CD4-positive, alpha-beta T cell treated with Interleukin-6 at 100 ng/mL for 8 hours (primary cell): Measurements from ENCODE around the gene RNF144A.
"Not testable (repeated sequence)": the region's sequence is repeated elsewhere in the genome, so short reads cannot be mapped to it uniquely, and the experiment has no call there.

Experiments
- DNase-seq: peaks from one replicate; pipeline ENCODE4 v3.0.0-alpha.2; 2020; ENCODE audit warnings: mixed read lengths, low spot score

Gene RNF144A

GRCh38 chr2:6929196-6929819 lies 12.1 kb downstream of the RNF144A start:
- no peak for DNase-seq

- DNase-seq, result no peak
Measured at GRCh38 chr2:6930923-6931647, 13.9 kb downstream of the RNF144A start.

- no peak for DNase-seq
Measured at GRCh38 chr2:6931753-6932152, 14.5 kb downstream of the RNF144A start.

- no peak for DNase-seq
Measured at GRCh38 chr2:6932206-6932605, 15.0 kb downstream of the RNF144A start.

GRCh38 chr2:6932828-6933227 lies 15.6 kb downstream of the RNF144A start:
- DNase-seq, result no peak

- no peak for DNase-seq
Measured at GRCh38 chr2:6933911-6934310, 16.7 kb downstream of the RNF144A start.

GRCh38 chr2:6934345-6934744 lies 17.1 kb downstream of the RNF144A start:
- DNase-seq, result no peak

- DNase-seq, result no peak
Measured at GRCh38 chr2:6934758-6935651, 17.8 kb downstream of the RNF144A start.

- not testable (repeated sequence) for DNase-seq
Measured at GRCh38 chr2:6935652-6936020, 18.4 kb downstream of the RNF144A start.

GRCh38 chr2:6937157-6937556 lies 19.9 kb downstream of the RNF144A start:
- no peak for DNase-seq

- DNase-seq, result no peak
Measured at GRCh38 chr2:6937582-6937981, 20.4 kb downstream of the RNF144A start.

- no peak for DNase-seq
Measured at GRCh38 chr2:6939071-6939470, 21.9 kb downstream of the RNF144A start.

- DNase-seq, result no peak
Measured at GRCh38 chr2:6940820-6941219, 23.6 kb downstream of the RNF144A start.

- DNase-seq, result no peak
Measured at GRCh38 chr2:6941299-6942046, 24.3 kb downstream of the RNF144A start.

- DNase-seq, result no peak
Measured at GRCh38 chr2:6942848-6943247, 25.6 kb downstream of the RNF144A start.

- no peak for DNase-seq
Measured at GRCh38 chr2:6943523-6943922, 26.3 kb downstream of the RNF144A start.

GRCh38 chr2:6943971-6944370 lies 26.8 kb downstream of the RNF144A start:
- DNase-seq, result no peak

- no peak for DNase-seq
Measured at GRCh38 chr2:6944555-6944954, 27.3 kb downstream of the RNF144A start.

- DNase-seq, result no peak
Measured at GRCh38 chr2:6945087-6945813, 28.0 kb downstream of the RNF144A start.

GRCh38 chr2:6945821-6946220 lies 28.6 kb downstream of the RNF144A start:
- DNase-seq, result no peak

GRCh38 chr2:6946722-6947121 lies 29.5 kb downstream of the RNF144A start:
- no peak for DNase-seq
